WTC11 (cell line): ENCODE results near the gene RNF115. TPM values are rescaled to one million over a fixed set of nuclear protein-coding genes. Genes with fewer than 3 reads are reported as not detected.
A peak's percentile ranks its signal among the peaks of the same experiment; 100 is the strongest.

Experiments used
- ATAC-seq: fragments of 200-7000 bp; cut with Tn5 transposase; 2 replicates; pipeline ENCODE4 v1.10.0; 2021; ENCODE audit warnings: mild to moderate bottlenecking, moderate library complexity
- CTCF ChIA-PET: fragments of 300-600 bp; sonication (Branson Sonifier 250); formaldehyde crosslinking; loops from one replicate; lab custom pipeline; 2021; ENCODE audit warnings: antibody characterized with exemption; lab: Charles Lee
- POLR2A ChIA-PET: fragments of 350-600 bp; sonication (Branson Sonifier 250); formaldehyde crosslinking; loops from one replicate; lab custom pipeline; 2021; ENCODE audit warnings: antibody characterized with exemption; lab: Charles Lee
- DNase-seq: peaks from one replicate; pipeline ENCODE4 v3.0.0; 2021; ENCODE audit warnings: low spot score
- H3K27ac Mint-ChIP-seq: 2 replicates; pipeline ENCODE4 v1.8.0; 2021; ENCODE audit warnings: mixed read lengths
- H3K27me3 Mint-ChIP-seq: 2 replicates; pipeline ENCODE4 v1.8.0; 2021; ENCODE audit warnings: low read depth, mild to moderate bottlenecking, moderate library complexity, mixed read lengths
- H3K36me3 Mint-ChIP-seq: 2 replicates; pipeline ENCODE4 v1.8.0; 2021; ENCODE audit warnings: mixed read lengths
- H3K4me1 Mint-ChIP-seq: 2 replicates; pipeline ENCODE4 v1.8.0; 2022; ENCODE audit warnings: mixed read lengths
- H3K4me3 Mint-ChIP-seq: 2 replicates; pipeline ENCODE4 v1.8.0; 2021; ENCODE audit warnings: mild to moderate bottlenecking, moderate library complexity, mixed read lengths
- H3K9me3 Mint-ChIP-seq: 2 replicates; pipeline ENCODE4 v1.8.0; 2021; ENCODE audit warnings: mixed read lengths
- ESRRA ChIP-seq: sonication (generic); formaldehyde crosslinking; IDR thresholded peaks from 2 replicates; pipeline ENCODE4 v1.8.1; 2022; ENCODE audit warnings: mild to moderate bottlenecking, missing genetic modification reagents, borderline replicate concordance
- NFATC4 ChIP-seq: fragments of 250-450 bp; sonication (Bioruptor Pico); IDR thresholded peaks from 2 replicates; pipeline ENCODE4 v1.9.0; 2021; ENCODE audit warnings: mild to moderate bottlenecking
- PRDM15 ChIP-seq: sonication (generic); formaldehyde crosslinking; IDR thresholded peaks from 2 replicates; pipeline ENCODE4 v1.8.0; 2022; ENCODE audit warnings: missing genetic modification reagents
- PREB ChIP-seq: sonication (generic); formaldehyde crosslinking; IDR thresholded peaks from 2 replicates; pipeline ENCODE4 v1.8.1; 2022; ENCODE audit warnings: mild to moderate bottlenecking, missing genetic modification reagents, moderate library complexity, borderline replicate concordance
- TCF7 ChIP-seq: sonication (generic); formaldehyde crosslinking; IDR thresholded peaks from 2 replicates; pipeline ENCODE4 v1.8.0; 2022; ENCODE audit warnings: mild to moderate bottlenecking, low read depth, missing genetic modification reagents, moderate library complexity
- TEAD1 ChIP-seq: sonication (generic); formaldehyde crosslinking; IDR thresholded peaks from 2 replicates; pipeline ENCODE4 v1.8.0; 2022; ENCODE audit warnings: mild to moderate bottlenecking, missing genetic modification reagents
- TEAD4 ChIP-seq: sonication (generic); formaldehyde crosslinking; IDR thresholded peaks from 2 replicates; pipeline ENCODE4 v1.8.0; 2022; ENCODE audit warnings: mild to moderate bottlenecking, missing genetic modification reagents
- TP53 ChIP-seq: sonication (generic); formaldehyde crosslinking; IDR thresholded peaks from 2 replicates; pipeline ENCODE4 v1.8.1; 2023; ENCODE audit warnings: mild to moderate bottlenecking, missing genetic modification reagents
- ZNF138 ChIP-seq: sonication (generic); formaldehyde crosslinking; conservative IDR thresholded peaks from 2 replicates; pipeline ENCODE4 v1.8.1; 2022; ENCODE audit warnings: mild to moderate bottlenecking, moderate library complexity, missing genetic modification reagents
- ZNF281 ChIP-seq: sonication (generic); formaldehyde crosslinking; IDR thresholded peaks from 2 replicates; pipeline ENCODE4 v1.8.0; 2023; ENCODE audit warnings: mild to moderate bottlenecking, missing genetic modification reagents
- ZNF317 ChIP-seq: sonication (generic); formaldehyde crosslinking; IDR thresholded peaks from 2 replicates; pipeline ENCODE4 v1.8.1; 2023; ENCODE audit warnings: low read depth, mild to moderate bottlenecking, moderate library complexity, missing genetic modification reagents, borderline replicate concordance
- total RNA-seq: library from RNA; stranded (reverse); gene quantifications from 3 replicates; pipeline ENCODE4 v1.2.3, GENCODE V29; 2021
- TF ChIP-seq, protein P1 (sequence below): sonication (generic); formaldehyde crosslinking; IDR thresholded peaks from 2 replicates; pipeline ENCODE4 v1.8.1; 2022; ENCODE audit warnings: low read depth, missing genetic modification reagents, borderline replicate concordance
- TF ChIP-seq, protein P2 (sequence below): sonication (generic); formaldehyde crosslinking; IDR thresholded peaks from 2 replicates; pipeline ENCODE4 v1.8.0; 2022; ENCODE audit warnings: mild to moderate bottlenecking, missing genetic modification reagents
- TF ChIP-seq, protein P3 (sequence below): sonication (generic); formaldehyde crosslinking; IDR thresholded peaks from 2 replicates; pipeline ENCODE4 v1.8.1; 2022; ENCODE audit warnings: mild to moderate bottlenecking, moderate library complexity, missing genetic modification reagents

Gene RNF115
- total RNA-seq, 1 experiment from 2014 or later = 8.1 TPM

- TF ChIP-seq, protein P1, sequence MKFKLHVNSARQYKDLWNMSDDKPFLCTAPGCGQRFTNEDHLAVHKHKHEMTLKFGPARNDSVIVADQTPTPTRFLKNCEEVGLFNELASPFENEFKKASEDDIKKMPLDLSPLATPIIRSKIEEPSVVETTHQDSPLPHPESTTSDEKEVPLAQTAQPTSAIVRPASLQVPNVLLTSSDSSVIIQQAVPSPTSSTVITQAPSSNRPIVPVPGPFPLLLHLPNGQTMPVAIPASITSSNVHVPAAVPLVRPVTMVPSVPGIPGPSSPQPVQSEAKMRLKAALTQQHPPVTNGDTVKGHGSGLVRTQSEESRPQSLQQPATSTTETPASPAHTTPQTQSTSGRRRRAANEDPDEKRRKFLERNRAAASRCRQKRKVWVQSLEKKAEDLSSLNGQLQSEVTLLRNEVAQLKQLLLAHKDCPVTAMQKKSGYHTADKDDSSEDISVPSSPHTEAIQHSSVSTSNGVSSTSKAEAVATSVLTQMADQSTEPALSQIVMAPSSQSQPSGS (CRISPR knock-in tag) = no peak
- TF ChIP-seq ZNF317 (no peak), PRDM15 (CRISPR knock-in tag) (0 out of 2 replicates have a peak, but pooled peaks have one; percentile 17), TEAD4 (CRISPR knock-in tag) (no peak), TCF7 (CRISPR knock-in tag) (no peak), TP53 (CRISPR knock-in tag) (0 out of 2 replicates have a peak, but pooled peaks have one; percentile 13), ZNF138 (CRISPR knock-in tag) (no peak), NFATC4 (CRISPR knock-in tag) (no peak)
- TF ChIP-seq, protein P2, sequence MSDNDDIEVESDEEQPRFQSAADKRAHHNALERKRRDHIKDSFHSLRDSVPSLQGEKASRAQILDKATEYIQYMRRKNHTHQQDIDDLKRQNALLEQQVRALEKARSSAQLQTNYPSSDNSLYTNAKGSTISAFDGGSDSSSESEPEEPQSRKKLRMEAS (CRISPR knock-in tag) = peak; percentile 53
These were observed 35.1 kb upstream of the RNF115 start, which contains the start of gene PIAS3 (continued) for GRCh38 chr1:145858901-145859490.

- Mint-ChIP-seq H3K9me3 (peaks cover 5% of the 10 kb centered on the region), H3K36me3 (peaks cover 47% of the 10 kb centered on the region), H3K4me3 (peak overlapping the region; percentile 98), H3K4me1 (peaks cover 12% of the 10 kb centered on the region), H3K27me3 (no peaks in the 10 kb centered on the region), H3K27ac (peak overlapping the region; percentile 69)
- DNase-seq (peak; percentile 88), ATAC-seq (peak; percentile 55)
- 0 out of 2 replicates have a peak, but pooled peaks have one; percentile 37 for TF ChIP-seq PREB (CRISPR knock-in tag)
- TF ChIP-seq, protein P3, sequence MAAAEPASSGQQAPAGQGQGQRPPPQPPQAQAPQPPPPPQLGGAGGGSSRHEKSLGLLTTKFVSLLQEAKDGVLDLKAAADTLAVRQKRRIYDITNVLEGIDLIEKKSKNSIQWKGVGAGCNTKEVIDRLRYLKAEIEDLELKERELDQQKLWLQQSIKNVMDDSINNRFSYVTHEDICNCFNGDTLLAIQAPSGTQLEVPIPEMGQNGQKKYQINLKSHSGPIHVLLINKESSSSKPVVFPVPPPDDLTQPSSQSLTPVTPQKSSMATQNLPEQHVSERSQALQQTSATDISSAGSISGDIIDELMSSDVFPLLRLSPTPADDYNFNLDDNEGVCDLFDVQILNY = no peak
- no peak for TF ChIP-seq TEAD1 (CRISPR knock-in tag)
- TF ChIP-seq PRDM15 (CRISPR knock-in tag) = peak; percentile 86
- TF ChIP-seq ZNF281 = 0 out of 2 replicates have a peak, but pooled peaks have one; percentile 17
- 0 out of 2 replicates have a peak, but pooled peaks have one; percentile 32 for TF ChIP-seq ESRRA (CRISPR knock-in tag)
- CTCF ChIA-PET = interaction anchor here (0.6 to 5.3 kb wide), 26 partner anchors 12 to 180 kb away, joined by 3 to 254 read pairs (median 8); partner anchors contain the start of genes ANKRD34A, ANKRD35, ITGA10 and LIX1L
- POLR2A ChIA-PET = interaction anchor here (0.7 to 3.1 kb wide), 20 partner anchors 9 to 193 kb away, joined by 3 to 48 read pairs (median 9); partner anchors contain the start of genes ANKRD34A, ANKRD35, ITGA10 and LIX1L
These were observed 34.5 kb upstream of the RNF115 start for GRCh38 chr1:145858238-145858900.
